Heart right ventricle (tissue), 16 donors: ENCODE measurements around the gene ALOX15B. TPM values are rescaled to one million over a fixed set of nuclear protein-coding genes. Genes with fewer than 3 reads are reported as not detected.
A peak's percentile ranks its signal among the peaks of the same experiment; 100 is the strongest.

Source experiments
- ATAC-seq, 8 donors: fragments of 200-7000 bp; cut with Tn5 transposase; one replicate each; pipeline ENCODE4 v1.9.1; 2020; ENCODE audit warnings: mild to moderate bottlenecking in 8 of 8, moderate library complexity in 8 of 8, moderate number of reproducible peaks in 1 of 8
- DNase-seq, 2 donors: peaks; one replicate each; pipeline ENCODE4 v3.0.0-alpha.2; 2020
- H3K27ac ChIP-seq, 10 donors: fragments of 200-600 bp; sonication (generic) in 2 of 10; one replicate each; pipeline versions ENCODE4 v1.5.0 to v1.8.0; 2020 to 2022; ENCODE audit warnings: mild to moderate bottlenecking in 3 of 10
- H3K27me3 ChIP-seq, 7 donors: fragments of 200-600 bp; one replicate each; pipeline ENCODE4 v1.8.0; 2021 to 2022; ENCODE audit warnings: mild to moderate bottlenecking in 2 of 7
- H3K36me3 ChIP-seq, 9 donors: fragments of 200-600 bp; sonication (generic) in 1 of 9; one replicate each; pipeline versions ENCODE4 v1.5.0 to v1.8.0; 2020 to 2022; ENCODE audit warnings: mild to moderate bottlenecking in 2 of 9
- H3K4me1 ChIP-seq, 9 donors: fragments of 200-600 bp; sonication (generic) in 1 of 9; one replicate each; pipeline versions ENCODE4 v1.5.0 to v1.8.0; 2020 to 2022; ENCODE audit warnings: mild to moderate bottlenecking in 4 of 9
- H3K4me3 ChIP-seq, 10 donors: fragments of 200-600 bp; sonication (generic) in 2 of 10; one replicate each; pipeline versions ENCODE4 v1.5.0 to v1.8.0; 2020 to 2022; ENCODE audit warnings: mild to moderate bottlenecking in 7 of 10, moderate library complexity in 2 of 10
- H3K9me3 ChIP-seq, 11 donors: fragments of 200-600 bp in 10 of 11; sonication (generic) in 2 of 11; one replicate each; pipeline versions ENCODE4 v1.5.0 to v1.8.0; 2013 to 2022; ENCODE audit warnings: mild to moderate bottlenecking in 2 of 11, control low read depth in 1 of 11, moderate library complexity in 1 of 11
- CTCF ChIP-seq, 9 donors: fragments of 200-600 bp; sonication (generic) in 2 of 9; IDR thresholded peaks; one replicate each; pipeline versions ENCODE4 v1.5.0 to v1.8.0; 2021 to 2022; ENCODE audit warnings: antibody characterized with exemption in 9 of 9, mild to moderate bottlenecking in 5 of 9, moderate library complexity in 1 of 9
- WGBS, 2 donors: extraction: QIAGEN DNeasy Blood & Tissue Kit; methylation state at CpG; one replicate each; pipeline ENCODE4 v1.1.7; 2013; ENCODE audit warnings: inconsistent platforms in 1 of 2; 5-methylcytosine and 5-hydroxymethylcytosine counted together
- intact Hi-C, 10 donors: fragments of 100-400 bp; cut with DNase I; formaldehyde crosslinking; loops; one replicate each; pipeline versions ENCODE4 v1.11.1 to v1.14.2; 2022
- polyA plus RNA-seq, 2 donors: library from polyadenylated mRNA; stranded (reverse); fragments of 200-250 nt; gene quantifications; one replicate each; pipeline ENCODE4 v1.2.3, GENCODE V29; 2013
- total RNA-seq, 10 donors: library from RNA; stranded (reverse); fragmentation: NEBNext Ultra II Directional in 3 of 10; extraction: Animal tissue kit (Norgen Biotek cat#: 25700) in 3 of 10; gene quantifications; one replicate each; pipeline versions ENCODE4 v1.2.1 to v1.2.4, GENCODE V29; 2021 to 2023
- donor health status: Arrhythmogenic right ventricular cardiomyopathy.
- donor health status: ischemic (EF 13 %, LVEDD 7.1; RV severe dilation, severe dysfunction).
- donor health status: healthy with polysubstance abuse.
- donor health status: DM: no; HTN: yes; CAD: no.
- donor health status: DM: no; HTN: no; CAD: no.
- donor health status: ischemic (EF 25% LVEDD 6.9; RV normal size, moderate dysfunction).
- donor health status: ischemic (EF 25% LVEDD 5.7; RV mildly dilated, moderate dysfunction).
- donor health status: healthy.
- donor health status: DM: yes; HTN: yes; CAD: no.
- donor health status: Ischemic cardiomyopathy.
- donor health status: ischemic (EF 35%, LVEDD 5.7; RV mildly dilated, moderate dysfunction).
- donor health status: nonischemic (EF 11% LVEDD 7.7; RV severe dilation, severe dysfunction).
- donor health status: DM: yes; HTN: yes; CAD: no.
- donor health status: PGD.
- donor health status: ischemic (EF 29% LVEDD 5.4; RV normal size, mild dysfunction).
- donor health status: nonischemic (EF 23%, LVEDD 6.1; RV moderate dilation, normal function).

Gene ALOX15B
- total and polyA plus RNA-seq, 12 donors, result 0.10 to 1.3 (median 0.27) TPM; not detected in 6

DNA sequence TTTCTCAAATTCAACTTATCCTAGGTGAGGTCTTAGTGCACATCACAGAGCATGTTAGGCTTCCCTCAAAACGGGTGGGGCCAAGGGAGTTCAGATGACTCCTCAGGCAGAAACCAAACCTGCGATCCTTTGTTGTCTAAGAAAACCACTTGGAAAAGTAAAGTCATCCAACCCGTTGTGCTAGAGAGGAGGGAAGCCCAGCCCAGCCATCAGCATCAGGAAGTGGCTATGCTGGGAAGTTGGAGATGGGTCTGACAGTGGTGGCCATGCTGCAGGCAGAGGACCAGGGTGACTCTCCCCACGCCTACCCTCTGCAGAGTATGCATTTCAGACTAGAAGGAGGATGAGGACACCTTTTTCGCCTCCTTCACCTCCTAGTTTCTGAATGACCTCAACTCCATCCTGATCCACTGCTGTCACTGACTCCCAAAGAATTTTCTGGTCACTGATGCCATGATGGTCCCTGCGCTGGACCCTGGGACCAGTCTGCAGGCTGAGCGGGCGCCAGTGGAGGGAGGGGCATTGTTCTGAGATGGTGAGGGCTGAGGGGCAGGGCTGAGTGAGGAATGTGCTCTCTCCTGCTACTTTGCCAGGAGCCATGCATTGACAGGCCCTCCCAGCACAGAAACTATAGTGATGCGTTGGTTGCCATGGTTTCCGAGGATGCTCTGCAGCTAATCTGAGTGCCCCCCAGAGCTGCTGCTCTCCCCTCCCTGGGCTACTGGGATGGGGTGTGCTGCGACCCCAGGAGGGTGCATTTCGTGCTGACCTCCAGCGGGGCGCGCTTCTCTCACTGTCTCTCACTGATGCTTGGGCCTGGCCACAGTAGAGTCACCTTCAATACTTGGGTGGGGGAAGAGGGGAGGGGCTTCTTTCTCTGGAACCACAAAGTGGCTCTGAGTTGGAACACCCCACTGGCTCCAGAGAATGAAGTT is 28.2 kb downstream of the ALOX15B start:
- no peaks in the 10 kb centered on the region for H3K36me3 ChIP-seq
- DNase-seq (no peak), ATAC-seq (no peak)
- WGBS, 2 donors, result 67 to 71% methylated on average over 15 of the region's 15 CpGs
- intact Hi-C loops, result no loop called here
- peaks cover 0 to 26% (median 7%) of the 10 kb centered on the region in 9 donors for H3K4me1 ChIP-seq
- H3K27me3 ChIP-seq, result peaks cover 0 to 59% (median 47%) of the 10 kb centered on the region in 7 donors
- H3K27ac ChIP-seq, result no peak overlapping the region
- no peak for TF ChIP-seq CTCF (IDR thresholded peaks at IDR 0.05)
- no peak overlapping the region for H3K4me3 ChIP-seq
- H3K9me3 ChIP-seq, result no peaks in the 10 kb centered on the region

- intact Hi-C loops, result no loop called here
- no peak for DNase-seq
- H3K36me3 ChIP-seq, result no peaks in the 10 kb centered on the region
- ATAC-seq, result no peak
- H3K27me3 ChIP-seq, result peaks cover 0 to 59% (median 47%) of the 10 kb centered on the region in 7 donors
- H3K4me1 ChIP-seq, result peaks cover 0 to 28% (median 8%) of the 10 kb centered on the region in 9 donors
- H3K4me3 ChIP-seq, result no peak overlapping the region
- H3K9me3 ChIP-seq, result no peaks in the 10 kb centered on the region
- 59 to 74% methylated on average over 4 of the region's 4 CpGs for WGBS, 2 donors
- H3K27ac ChIP-seq, result no peak overlapping the region
- no peak for TF ChIP-seq CTCF (IDR thresholded peaks at IDR 0.05)
Observed at GRCh38 chr17:8067806-8068205, 28.9 kb downstream of the ALOX15B start.

DNA sequence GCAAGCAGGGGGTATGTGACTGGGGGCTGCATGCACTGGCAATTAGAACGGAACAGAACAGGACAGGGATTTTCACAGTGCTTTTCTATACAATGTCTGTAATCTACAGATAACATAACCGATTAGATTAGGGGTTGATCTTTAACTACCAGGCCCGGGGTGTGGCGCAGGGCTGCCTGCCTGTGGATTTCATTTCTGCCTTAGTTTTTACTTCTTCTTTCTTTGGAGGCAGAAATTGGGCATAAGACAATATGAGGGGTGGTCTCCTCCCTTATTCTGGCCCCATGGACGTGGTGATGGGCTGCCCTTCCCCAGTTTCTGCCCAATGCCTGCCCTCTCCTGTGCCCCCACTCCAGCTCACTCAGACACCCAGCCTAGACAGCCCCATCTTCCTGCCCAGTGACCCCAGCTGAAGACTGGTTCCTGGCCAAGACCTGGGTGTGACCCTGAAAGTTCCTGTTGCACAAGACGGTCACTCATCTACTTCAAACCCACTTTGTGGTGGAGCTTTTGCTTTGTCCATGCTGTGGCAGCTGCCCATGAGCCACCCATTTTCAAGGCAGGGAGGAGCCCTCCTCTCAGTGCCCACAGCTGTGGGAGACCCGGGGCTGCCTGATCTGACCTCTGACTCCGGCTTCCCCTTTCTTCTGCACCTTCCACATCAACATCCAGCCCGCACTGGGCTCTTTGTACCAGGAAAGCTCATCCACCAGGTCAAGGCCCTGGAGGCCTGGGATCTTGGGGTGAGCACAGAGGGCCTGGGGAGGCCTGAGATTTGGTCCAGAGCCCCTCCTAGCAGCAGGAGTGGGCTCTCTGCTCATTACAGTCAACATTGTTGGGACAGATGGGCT is 30.1 kb downstream of the ALOX15B start:
- H3K4me1 ChIP-seq, result peaks cover 0 to 36% (median 18%) of the 10 kb centered on the region in 9 donors
- TF ChIP-seq CTCF (IDR thresholded peaks at IDR 0.05), result no peak
- 74 to 76% methylated on average over 9 of the region's 9 CpGs for WGBS, 2 donors
- intact Hi-C loops, result no loop called here
- peak in 6 of 8 donors; percentile 18 to 62 (median 34) for ATAC-seq
- no peaks in the 10 kb centered on the region for H3K36me3 ChIP-seq
- H3K9me3 ChIP-seq, result no peaks in the 10 kb centered on the region
- H3K4me3 ChIP-seq, result no peak overlapping the region
- DNase-seq, result peak in 1 of 2 donors; percentile 35
- H3K27me3 ChIP-seq, result peaks cover 2 to 59% (median 48%) of the 10 kb centered on the region in 7 donors
- peak overlapping the region in 1 of 10 donors; percentile 14 for H3K27ac ChIP-seq

GRCh38 chr17:8069587-8069860 is 30.7 kb downstream of the ALOX15B start:
- WGBS, 2 donors, result 88 to 90% methylated on average over 3 of the region's 3 CpGs
- no peak overlapping the region for H3K4me3 ChIP-seq
- TF ChIP-seq CTCF (IDR thresholded peaks at IDR 0.05), result no peak
- peak overlapping the region in 1 of 10 donors; percentile 14 for H3K27ac ChIP-seq
- peaks cover 0 to 37% (median 19%) of the 10 kb centered on the region in 9 donors for H3K4me1 ChIP-seq
- intact Hi-C loops, result no loop called here
- ATAC-seq (no peak), DNase-seq (no peak)
- no peaks in the 10 kb centered on the region for H3K36me3 ChIP-seq
- no peaks in the 10 kb centered on the region for H3K9me3 ChIP-seq
- peaks cover 6 to 59% (median 48%) of the 10 kb centered on the region in 7 donors for H3K27me3 ChIP-seq
